Right cardiac atrium (tissue), 5 donors: ENCODE results near the gene IGSF21. TPM values are rescaled to one million over a fixed set of nuclear protein-coding genes. Genes with fewer than 3 reads are reported as not detected.

Source experiments
- ATAC-seq, 2 donors: fragments of 200-7000 bp; cut with Tn5 transposase; one replicate each; pipeline versions ENCODE4 v1.8.0 to v1.9.1; 2020; ENCODE audit warnings: moderate library complexity in 2 of 2, mild to moderate bottlenecking in 1 of 2
- DNase-seq, 3 donors: peaks; one replicate each; pipeline ENCODE4 v3.0.0-alpha.2; 2020
- H3K27ac ChIP-seq: one replicate; pipeline ENCODE4 v1.5.1; 2013; ENCODE audit warnings: mild to moderate bottlenecking, low read length, control low read depth, moderate library complexity
- H3K27me3 ChIP-seq: one replicate; pipeline ENCODE4 v1.6.1; 2013; ENCODE audit not compliant: control insufficient read depth, insufficient read depth
- H3K4me1 ChIP-seq: one replicate; pipeline ENCODE4 v1.6.1; 2013; ENCODE audit warnings: low read length; ENCODE audit not compliant: control insufficient read depth, insufficient read depth
- H3K4me3 ChIP-seq: one replicate; pipeline ENCODE4 v1.5.1; 2013; ENCODE audit warnings: low read length, control low read depth
- H3K9me3 ChIP-seq: one replicate; pipeline ENCODE4 v1.6.1; 2013; ENCODE audit warnings: low read length; ENCODE audit not compliant: control insufficient read depth
- WGBS: extraction: QIAGEN DNeasy Blood & Tissue Kit; methylation state at CpG from one replicate; pipeline ENCODE4 v1.1.7; 2013; 5-methylcytosine and 5-hydroxymethylcytosine counted together
- intact Hi-C, 4 donors: fragments of 100-400 bp; cut with DNase I; formaldehyde crosslinking; loops; one replicate each; pipeline versions ENCODE4 v1.11.0 to v1.14.0; 2022 to 2023
- polyA plus RNA-seq: library from polyadenylated mRNA; stranded (reverse); fragments of 200-250 nt; gene quantifications from one replicate; pipeline ENCODE4 v1.2.3, GENCODE V29; 2013
- total RNA-seq, 4 donors: library from RNA; stranded (reverse); fragmentation: NEBNext Ultra II Directional; extraction: Animal tissue kit (Norgen Biotek cat#: 25700); gene quantifications; one replicate each; pipeline ENCODE4 v1.2.1, GENCODE V29; 2021
- donor health status: healthy with polysubstance abuse.
- donor health status: DM: no; HTN: yes; CAD: no.
- donor health status: DM: no; HTN: no; CAD: no.
- donor health status: DM: no; HTN: yes; CAD: no; lungs with severe emphysema.
- donor health status: DM: yes; HTN: yes; CAD: no.

Gene IGSF21
- total and polyA plus RNA-seq, 5 donors: 0.52 to 3.1 (median 1.7) TPM

DNA sequence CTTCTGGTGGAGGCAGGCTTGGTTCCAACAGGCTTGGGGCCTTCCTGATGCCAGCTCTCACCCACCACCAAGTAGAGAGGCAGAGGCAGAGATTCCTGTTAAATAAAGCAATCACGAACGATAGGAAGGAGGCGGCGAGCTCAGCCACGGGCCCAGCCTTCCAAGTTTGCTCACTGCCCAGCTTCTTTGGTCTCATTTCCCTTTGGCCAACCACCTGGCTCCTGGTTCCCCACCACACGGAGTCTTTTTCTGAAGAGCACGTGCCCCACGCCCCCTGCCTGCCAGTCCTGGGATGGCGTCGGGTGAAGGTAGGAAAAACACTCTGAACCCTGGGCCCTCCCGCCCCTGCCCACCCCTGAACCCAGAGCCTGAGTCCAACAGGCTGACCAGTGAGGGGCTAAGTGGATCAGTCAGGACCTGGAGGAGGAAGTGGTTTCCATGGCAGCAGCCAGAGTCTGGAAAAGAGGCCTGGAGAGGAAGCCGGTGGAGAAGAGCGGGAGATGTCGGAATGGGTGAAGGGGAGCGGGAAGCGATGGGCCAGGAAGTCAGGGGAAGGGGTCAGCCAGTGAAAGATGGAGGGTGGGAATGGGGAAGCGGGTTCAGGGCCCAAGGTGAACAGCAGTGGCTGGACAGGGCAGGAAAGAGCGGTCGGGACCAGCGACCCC is 214.9 kb downstream of the IGSF21 start:
- 53% methylated on average over 20 of the region's 20 CpGs for WGBS
- Histone ChIP-seq H3K9me3 (no peaks in the 10 kb centered on the region), H3K4me3 (no peak overlapping the region), H3K27me3 (no peaks in the 10 kb centered on the region), H3K4me1 (no peaks in the 10 kb centered on the region), H3K27ac (no peak overlapping the region)
- ATAC-seq (no peak), DNase-seq (no peak)
- intact Hi-C loops: no loop called here

GRCh38 chr1:18323259-18323658 is 215.7 kb downstream of the IGSF21 start:
- no peak for DNase-seq
- Histone ChIP-seq H3K4me1 (no peaks in the 10 kb centered on the region), H3K4me3 (no peak overlapping the region), H3K9me3 (no peaks in the 10 kb centered on the region), H3K27me3 (no peaks in the 10 kb centered on the region), H3K27ac (no peak overlapping the region)
- intact Hi-C loops: no loop called here
- WGBS: 75% methylated on average over 7 of the region's 7 CpGs
- no peak for ATAC-seq

GRCh38 chr1:18324246-18324645 is 216.6 kb downstream of the IGSF21 start:
- DNase-seq: no peak
- H3K27me3 ChIP-seq: no peaks in the 10 kb centered on the region
- H3K27ac ChIP-seq: no peak overlapping the region
- 72% methylated on average over 10 of the region's 10 CpGs for WGBS
- no peaks in the 10 kb centered on the region for H3K9me3 ChIP-seq
- no peak overlapping the region for H3K4me3 ChIP-seq
- intact Hi-C loops: no loop called here
- H3K4me1 ChIP-seq: no peaks in the 10 kb centered on the region
- no peak for ATAC-seq

GRCh38 chr1:18325136-18325535 is 217.5 kb downstream of the IGSF21 start:
- no peak overlapping the region for H3K4me3 ChIP-seq
- H3K4me1 ChIP-seq: no peaks in the 10 kb centered on the region
- ATAC-seq: no peak
- WGBS: 67% methylated on average over 7 of the region's 7 CpGs
- H3K27me3 ChIP-seq: no peaks in the 10 kb centered on the region
- no peak for DNase-seq
- intact Hi-C loops: no loop called here
- H3K9me3 ChIP-seq: no peaks in the 10 kb centered on the region
- no peak overlapping the region for H3K27ac ChIP-seq

GRCh38 chr1:18326211-18326897 is 218.8 kb downstream of the IGSF21 start:
- intact Hi-C loops: no loop called here
- Histone ChIP-seq H3K27ac (no peak overlapping the region), H3K4me1 (no peaks in the 10 kb centered on the region), H3K4me3 (no peak overlapping the region), H3K9me3 (no peaks in the 10 kb centered on the region), H3K27me3 (no peaks in the 10 kb centered on the region)
- WGBS: 40% methylated on average over 7 of the region's 7 CpGs
- ATAC-seq (no peak), DNase-seq (no peak)

DNA sequence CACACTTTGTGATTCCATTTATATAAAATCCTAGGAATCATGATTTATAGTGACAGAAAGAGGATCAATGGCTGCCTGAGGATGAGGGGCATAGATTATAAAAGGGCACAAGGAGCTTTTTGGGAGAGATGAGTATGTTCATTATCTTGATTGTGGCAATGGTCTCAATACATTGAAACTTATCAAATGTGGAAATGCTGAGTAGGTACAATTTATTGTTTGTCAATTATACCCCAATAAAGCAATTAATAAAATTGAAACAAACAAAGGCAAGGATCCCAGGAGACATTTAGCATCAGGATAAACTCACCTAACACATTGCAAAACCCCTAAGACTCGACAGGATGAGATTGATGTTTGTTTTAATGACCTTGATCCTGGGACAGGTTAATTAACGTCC is 220.1 kb downstream of the IGSF21 start:
- H3K27me3 ChIP-seq: no peaks in the 10 kb centered on the region
- intact Hi-C loops: no loop called here
- no peak for DNase-seq
- no peaks in the 10 kb centered on the region for H3K9me3 ChIP-seq
- no peaks in the 10 kb centered on the region for H3K4me1 ChIP-seq
- WGBS: 51% methylated on average over 2 of the region's 2 CpGs
- H3K27ac ChIP-seq: no peak overlapping the region
- ATAC-seq: no peak
- no peak overlapping the region for H3K4me3 ChIP-seq

DNA sequence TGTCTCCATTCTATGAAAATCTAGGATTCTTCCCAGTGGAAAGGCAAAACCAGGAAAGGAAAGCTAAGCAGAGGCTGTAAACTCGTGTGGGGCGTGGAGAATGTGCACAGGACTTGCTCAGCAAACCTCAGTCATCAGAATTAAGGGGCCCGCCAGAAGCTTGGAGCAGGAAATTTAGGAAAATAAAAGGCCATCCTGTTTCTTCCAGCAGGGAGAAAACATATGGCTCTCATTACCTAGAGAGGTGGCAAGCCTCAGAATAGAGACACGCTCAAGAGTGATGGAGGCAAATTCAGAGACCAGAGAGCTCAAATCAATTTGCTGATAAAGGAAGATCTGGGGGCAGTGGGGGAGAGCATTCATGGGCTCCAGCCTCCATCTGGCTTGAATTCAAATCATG is 221.2 kb downstream of the IGSF21 start:
- Histone ChIP-seq H3K9me3 (no peaks in the 10 kb centered on the region), H3K27me3 (no peaks in the 10 kb centered on the region), H3K27ac (no peak overlapping the region), H3K4me3 (no peak overlapping the region), H3K4me1 (no peaks in the 10 kb centered on the region)
- intact Hi-C loops: no loop called here
- DNase-seq (no peak), ATAC-seq (no peak)
- 48% methylated on average over 4 of the region's 4 CpGs for WGBS

DNA sequence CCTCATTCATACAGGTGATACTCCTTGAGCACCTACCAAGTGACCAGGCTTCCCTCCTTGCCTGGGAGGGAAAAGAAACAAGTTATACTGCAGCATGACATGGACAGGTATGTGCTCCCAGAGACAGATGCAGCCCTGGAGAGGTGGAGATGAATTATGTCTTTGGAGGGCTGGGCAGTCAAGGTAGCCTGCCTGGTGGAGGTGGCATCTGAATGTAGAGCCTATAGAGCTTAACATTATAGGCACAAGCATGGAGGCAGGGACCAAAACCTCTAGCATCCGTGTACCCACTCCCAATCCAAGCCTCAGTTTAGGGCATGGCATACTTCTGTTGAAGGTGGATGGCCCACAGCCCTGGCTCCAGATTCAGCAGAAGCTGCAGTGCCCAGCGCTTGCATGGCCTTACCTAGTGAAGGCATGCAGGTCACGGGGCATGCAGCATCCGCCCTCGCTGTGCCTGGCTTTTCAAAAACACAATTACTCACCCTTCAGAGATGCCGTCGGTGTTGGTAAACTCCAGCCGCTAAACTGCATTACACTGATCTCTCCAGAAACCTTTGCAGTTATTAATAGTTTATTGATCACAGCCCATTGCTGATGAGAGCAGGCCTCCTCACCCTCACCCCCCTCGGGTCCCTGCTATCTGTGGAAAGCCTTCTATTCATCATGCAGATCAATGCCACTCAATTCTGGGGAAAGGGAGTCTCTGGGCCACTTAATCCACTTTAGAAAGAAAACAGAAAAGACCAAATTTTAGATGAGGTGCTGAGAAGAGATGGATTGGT is 222.1 kb downstream of the IGSF21 start:
- no peaks in the 10 kb centered on the region for H3K9me3 ChIP-seq
- H3K27ac ChIP-seq: no peak overlapping the region
- no peaks in the 10 kb centered on the region for H3K27me3 ChIP-seq
- H3K4me3 ChIP-seq: no peak overlapping the region
- intact Hi-C loops: no loop called here
- 78% methylated on average over 9 of the region's 9 CpGs for WGBS
- no peaks in the 10 kb centered on the region for H3K4me1 ChIP-seq
- no peak for DNase-seq
- no peak for ATAC-seq

GRCh38 chr1:18332576-18332975 is 225.0 kb downstream of the IGSF21 start:
- DNase-seq (no peak), ATAC-seq (no peak)
- Histone ChIP-seq H3K27me3 (no peaks in the 10 kb centered on the region), H3K4me3 (no peak overlapping the region), H3K27ac (no peak overlapping the region), H3K9me3 (no peaks in the 10 kb centered on the region), H3K4me1 (no peaks in the 10 kb centered on the region)
- intact Hi-C loops: no loop called here
- 20% methylated on average over 6 of the region's 6 CpGs for WGBS

DNA sequence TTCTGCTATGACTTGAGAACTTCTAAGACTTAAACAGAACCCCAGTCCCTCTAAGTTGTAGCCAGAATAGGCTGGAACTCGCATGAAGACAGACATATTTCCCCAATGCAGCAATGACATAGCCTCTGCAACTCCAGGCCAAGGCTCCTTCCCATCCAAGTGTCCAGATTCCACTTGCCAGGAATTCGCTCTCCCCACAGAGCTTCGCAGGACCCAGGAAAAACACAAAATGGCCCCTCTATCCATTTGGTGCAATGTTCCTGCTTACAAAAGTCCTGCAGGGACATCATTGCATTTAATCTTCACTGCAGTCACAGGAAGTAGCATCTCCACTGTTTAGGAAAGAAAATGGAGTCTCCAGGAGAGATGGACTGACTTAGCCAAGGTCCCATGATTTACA is 225.6 kb downstream of the IGSF21 start:
- WGBS: 72% methylated on average over 3 of the region's 3 CpGs
- no peak overlapping the region for H3K4me3 ChIP-seq
- intact Hi-C loops: no loop called here
- H3K9me3 ChIP-seq: no peaks in the 10 kb centered on the region
- no peak overlapping the region for H3K27ac ChIP-seq
- H3K27me3 ChIP-seq: no peaks in the 10 kb centered on the region
- DNase-seq (no peak), ATAC-seq (no peak)
- no peaks in the 10 kb centered on the region for H3K4me1 ChIP-seq

DNA sequence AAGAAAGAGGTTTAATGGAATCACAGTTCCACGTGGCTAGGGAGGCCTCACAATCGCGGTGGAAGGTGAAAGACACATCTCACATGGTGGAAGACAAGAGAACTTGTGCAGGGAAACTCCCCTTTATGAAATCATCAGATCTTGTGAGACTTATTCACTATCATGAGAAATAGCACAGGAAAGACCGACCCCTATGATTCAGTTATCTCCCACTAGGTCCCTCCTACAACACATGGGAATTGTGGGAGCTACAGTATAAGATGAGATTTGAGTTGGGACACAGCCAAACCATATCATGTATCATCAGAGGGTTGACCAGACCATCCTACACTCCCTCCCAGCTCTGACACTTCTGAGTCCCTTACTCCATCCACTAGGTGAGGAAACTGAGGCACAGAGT is 229.2 kb downstream of the IGSF21 start:
- Histone ChIP-seq H3K4me3 (no peak overlapping the region), H3K4me1 (no peaks in the 10 kb centered on the region), H3K27me3 (no peaks in the 10 kb centered on the region), H3K27ac (no peak overlapping the region), H3K9me3 (no peaks in the 10 kb centered on the region)
- 52% methylated on average over 4 of the region's 4 CpGs for WGBS
- DNase-seq (no peak), ATAC-seq (no peak)
- intact Hi-C loops: no loop called here
